ENCODE measurements around the gene VPS37C. TPM values are rescaled to one million over a fixed set of nuclear protein-coding genes. Genes with fewer than 3 reads are reported as not detected.

The VPS37C gene
- total RNA-seq, 4 donors from 2014 or later: 8.6 to 23.3 (median 20.5) TPM

- TF ChIP-seq EP300 (IDR thresholded peaks at IDR 0.05; ENCODE audit: low read depth): no peak
- TF ChIP-seq CTCF (IDR thresholded peaks at IDR 0.05): no peak
- no peak for TF ChIP-seq POLR2A (IDR thresholded peaks at IDR 0.05)
- TF ChIP-seq POLR2AphosphoS5 (IDR thresholded peaks at IDR 0.05): no peak
- intact Hi-C loops (cut with DNase I; ENCODE audit: low total_unique reads) (no loop called here), in situ Hi-C loops (cut with MboI; ENCODE audit: low pct_ligation_motif_present in 1 of 4, low pct_unique_long_range_greater_than_20kb in 1 of 4, low sequenced_read_pairs in 3 of 4) (loop anchor here in 1 of 4 donors (25.0 kb wide), 1 partner anchor 294 kb away; the partner anchor contains the start of gene CCDC86)
- peak overlapping the region in 2 of 4 donors; percentile 61 to 71 for H3K27ac ChIP-seq
- H3K27me3 ChIP-seq: no peaks in the 10 kb centered on the region
- WGBS, 2 donors (ENCODE audit: low coverage in 1 of 2): 93% methylated on average over 8 of the region's 8 CpGs; no CpG with 5 or more reads in 1 of the 2 donors
- H3K36me3 ChIP-seq: no peaks in the 10 kb centered on the region
- DNase-seq: no peak
- H3K4me1 ChIP-seq: peaks cover 3 to 14% (median 6%) of the 10 kb centered on the region in 4 donors
- no peak overlapping the region for H3K4me3 ChIP-seq
- no peaks in the 10 kb centered on the region for H3K9me3 ChIP-seq
These were observed 30.0 kb downstream of the VPS37C start for GRCh38 chr11:61131186-61131585.

- in situ Hi-C loops (cut with MboI; ENCODE audit: low pct_ligation_motif_present in 1 of 4, low pct_unique_long_range_greater_than_20kb in 1 of 4, low sequenced_read_pairs in 3 of 4): loop anchor here in 1 of 4 donors (10.0 to 25.0 kb wide), 2 partner anchors 165 to 293 kb away; partner anchors contain the start of gene CCDC86
- H3K4me1 ChIP-seq: peaks cover 3 to 14% (median 6%) of the 10 kb centered on the region in 4 donors
- H3K4me3 ChIP-seq: peak overlapping the region in 2 of 4 donors; percentile 3 to 13
- H3K27ac ChIP-seq: peak overlapping the region; percentile 61 to 77 (median 67)
- TF ChIP-seq CTCF (IDR thresholded peaks at IDR 0.05): peak; percentile 98 to 100 (median 99)
- TF ChIP-seq POLR2AphosphoS5 (IDR thresholded peaks at IDR 0.05): peak in 1 of 3 donors; percentile 51
- TF ChIP-seq EP300 (IDR thresholded peaks at IDR 0.05; ENCODE audit: low read depth): no peak
- TF ChIP-seq POLR2A (IDR thresholded peaks at IDR 0.05): no peak
- peak; percentile 92 for DNase-seq
- H3K27me3 ChIP-seq: no peaks in the 10 kb centered on the region
- 20 to 28% methylated on average over 3 to 33 of the region's 33 CpGs for WGBS, 2 donors (ENCODE audit: low coverage in 1 of 2)
- intact Hi-C loops (cut with DNase I; ENCODE audit: low total_unique reads): loop anchor here (5.0 kb wide), 2 partner anchors 57 to 298 kb away; no protein-coding TSS in a partner anchor
- no peaks in the 10 kb centered on the region for H3K9me3 ChIP-seq
- H3K36me3 ChIP-seq: no peaks in the 10 kb centered on the region
These were observed 31.3 kb downstream of the VPS37C start for GRCh38 chr11:61129639-61130523.

GRCh38 chr11:61128947-61129638 lies 32.1 kb downstream of the VPS37C start:
- TF ChIP-seq POLR2A (IDR thresholded peaks at IDR 0.05): no peak
- TF ChIP-seq POLR2AphosphoS5 (IDR thresholded peaks at IDR 0.05): no peak
- Histone ChIP-seq H3K4me3 (no peak overlapping the region), H3K27ac (peak overlapping the region in 3 of 4 donors; percentile 61 to 77 (median 71)), H3K9me3 (no peaks in the 10 kb centered on the region), H3K27me3 (no peaks in the 10 kb centered on the region), H3K36me3 (no peaks in the 10 kb centered on the region), H3K4me1 (peaks cover 3 to 14% (median 6%) of the 10 kb centered on the region in 4 donors)
- intact Hi-C loops (cut with DNase I; ENCODE audit: low total_unique reads) (loop anchor here (5.0 kb wide), 2 partner anchors 58 to 297 kb away; no protein-coding TSS in a partner anchor), in situ Hi-C loops (cut with MboI; ENCODE audit: low pct_ligation_motif_present in 1 of 4, low pct_unique_long_range_greater_than_20kb in 1 of 4, low sequenced_read_pairs in 3 of 4) (loop anchor here in 1 of 4 donors (10.0 to 25.0 kb wide), 2 partner anchors 164 to 292 kb away; partner anchors contain the start of gene CCDC86)
- no peak for DNase-seq
- 67 to 84% methylated on average over 3 to 18 of the region's 18 CpGs for WGBS, 2 donors (ENCODE audit: low coverage in 1 of 2)

GRCh38 chr11:61127991-61128390 lies 33.2 kb downstream of the VPS37C start:
- no peaks in the 10 kb centered on the region for H3K9me3 ChIP-seq
- H3K4me3 ChIP-seq: no peak overlapping the region
- no peak overlapping the region for H3K27ac ChIP-seq
- no peaks in the 10 kb centered on the region for H3K36me3 ChIP-seq
- in situ Hi-C loops (cut with MboI; ENCODE audit: low pct_ligation_motif_present in 1 of 4, low pct_unique_long_range_greater_than_20kb in 1 of 4, low sequenced_read_pairs in 3 of 4): loop anchor here in 1 of 4 donors (10.0 to 25.0 kb wide), 2 partner anchors 163 to 291 kb away; partner anchors contain the start of gene CCDC86
- no peaks in the 10 kb centered on the region for H3K27me3 ChIP-seq
- TF ChIP-seq CTCF (IDR thresholded peaks at IDR 0.05) (no peak), POLR2A (IDR thresholded peaks at IDR 0.05) (no peak), EP300 (IDR thresholded peaks at IDR 0.05; ENCODE audit: low read depth) (no peak), POLR2AphosphoS5 (IDR thresholded peaks at IDR 0.05) (no peak)
- H3K4me1 ChIP-seq: peaks cover 3 to 14% (median 6%) of the 10 kb centered on the region in 4 donors
- 83 to 92% methylated on average over 2 to 8 of the region's 9 CpGs for WGBS, 2 donors (ENCODE audit: low coverage in 1 of 2)
- intact Hi-C loops (cut with DNase I; ENCODE audit: low total_unique reads): loop anchor here (5.0 kb wide), 2 partner anchors 59 to 296 kb away; no protein-coding TSS in a partner anchor
- DNase-seq: no peak

All from transverse colon (tissue), 4 donors.